GM23248 (cell line): Measurements from ENCODE around the gene ATG10.
"Not testable (repeated sequence)": the region's sequence is repeated elsewhere in the genome, so short reads cannot be mapped to it uniquely, and the experiment has no call there.

Source experiments
- EZH2 ChIP-seq: fragments of 200-600 bp; sonication (generic); IDR thresholded peaks from 2 replicates; pipeline ENCODE4 v1.6.1; 2018; ENCODE audit warnings: antibody characterized with exemption, mild to moderate bottlenecking; ENCODE audit not compliant: insufficient read depth, poor library complexity, severe bottlenecking
- EZH2phosphoT487 ChIP-seq: fragments of 200-600 bp; sonication (generic); IDR thresholded peaks from 2 replicates; pipeline ENCODE4 v1.6.1; 2018; ENCODE audit warnings: antibody characterized with exemption, moderate library complexity, mild to moderate bottlenecking, low read depth; ENCODE audit not compliant: insufficient read depth

- not testable (repeated sequence) for TF ChIP-seq EZH2, EZH2phosphoT487
Measured at GRCh38 chr5:81958129-81958528, 13.7 kb upstream of the ATG10 start.
